ENCODE data around the gene SH3PXD2A. TPM values are rescaled to one million over a fixed set of nuclear protein-coding genes. Genes with fewer than 3 reads are reported as not detected.
A peak's percentile ranks its signal among the peaks of the same experiment; 100 is the strongest.

Gene SH3PXD2A
- total and polyA plus RNA-seq, 5 experiments from 2014 or later = 0.09 to 22.4 (median 0.50) TPM

DNA sequence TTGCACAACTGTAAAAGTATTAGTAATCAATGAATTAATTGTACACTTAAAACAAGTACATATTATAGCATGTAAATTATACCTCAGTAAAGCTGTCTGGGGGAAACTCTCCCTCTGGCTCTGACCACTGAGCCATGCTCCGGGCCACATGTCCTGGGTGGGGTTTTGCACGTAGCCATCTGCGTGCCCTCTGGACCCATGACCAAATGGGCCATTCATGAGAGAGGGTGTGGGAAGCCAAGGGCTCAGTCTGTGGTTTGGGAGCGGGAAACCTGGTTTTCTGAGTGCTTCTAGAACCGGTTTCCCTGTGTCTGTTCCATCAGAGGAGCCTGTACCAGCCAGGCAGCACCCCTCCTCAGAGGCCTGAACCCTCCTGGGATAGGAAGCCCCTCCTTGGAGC is 143.2 kb downstream of the SH3PXD2A start:
- H3K36me3 Mint-ChIP-seq = no peaks in the 10 kb centered on the region
- H3K4me3 Mint-ChIP-seq = no peak overlapping the region
- H3K27ac Mint-ChIP-seq = no peak overlapping the region
- H3K4me1 Mint-ChIP-seq = peaks cover 0 to 1% (median 0%) of the 10 kb centered on the region in 4 donors
- peaks cover 0 to 9% (median 0%) of the 10 kb centered on the region in 5 donors for H3K27me3 Mint-ChIP-seq
- ATAC-seq = no peak
- POLR2A ChIA-PET = no interaction called here
- H3K9me3 Mint-ChIP-seq = no peaks in the 10 kb centered on the region
- no peak for DNase-seq

DNA sequence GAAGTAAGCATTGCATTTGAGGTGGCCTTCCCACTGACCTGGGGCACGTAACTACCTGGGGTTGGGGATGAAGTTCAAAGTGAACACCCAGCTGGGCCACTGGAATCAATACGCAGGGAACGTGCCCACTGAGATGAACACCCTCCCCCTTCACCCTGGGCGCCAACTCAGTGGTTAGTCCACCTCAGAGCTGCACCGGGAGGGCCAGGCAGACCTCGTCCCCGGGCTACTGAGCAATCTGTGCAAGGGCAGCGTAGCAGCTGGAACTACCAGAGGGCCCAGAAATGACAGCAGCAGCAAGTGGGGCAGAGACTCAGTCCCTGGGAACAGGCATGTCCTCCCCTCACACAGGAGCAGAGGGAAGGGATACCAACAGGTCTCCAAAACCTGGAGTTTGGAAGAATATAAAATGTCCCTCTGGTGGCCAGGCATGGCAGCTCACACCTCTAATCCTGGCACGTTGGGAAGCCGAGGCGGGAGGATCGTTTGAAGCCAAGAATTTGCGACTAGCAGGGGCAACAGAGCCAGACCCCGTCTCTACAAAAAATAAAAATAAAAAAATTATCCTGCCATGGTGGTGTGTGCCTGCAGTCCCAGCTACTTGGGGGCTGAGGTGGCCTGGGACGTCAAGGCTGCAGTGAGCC is 143.9 kb downstream of the SH3PXD2A start:
- Mint-ChIP-seq H3K27ac (no peak overlapping the region), H3K4me3 (no peak overlapping the region), H3K36me3 (no peaks in the 10 kb centered on the region), H3K9me3 (no peaks in the 10 kb centered on the region), H3K27me3 (peaks cover 0 to 9% (median 0%) of the 10 kb centered on the region in 5 donors), H3K4me1 (no peaks in the 10 kb centered on the region)
- POLR2A ChIA-PET = interaction anchor here (0.7 kb wide), 1 partner anchor 173 kb away, joined by 4 read pairs; no protein-coding TSS in a partner anchor
- DNase-seq = no peak
- ATAC-seq = no peak

DNA sequence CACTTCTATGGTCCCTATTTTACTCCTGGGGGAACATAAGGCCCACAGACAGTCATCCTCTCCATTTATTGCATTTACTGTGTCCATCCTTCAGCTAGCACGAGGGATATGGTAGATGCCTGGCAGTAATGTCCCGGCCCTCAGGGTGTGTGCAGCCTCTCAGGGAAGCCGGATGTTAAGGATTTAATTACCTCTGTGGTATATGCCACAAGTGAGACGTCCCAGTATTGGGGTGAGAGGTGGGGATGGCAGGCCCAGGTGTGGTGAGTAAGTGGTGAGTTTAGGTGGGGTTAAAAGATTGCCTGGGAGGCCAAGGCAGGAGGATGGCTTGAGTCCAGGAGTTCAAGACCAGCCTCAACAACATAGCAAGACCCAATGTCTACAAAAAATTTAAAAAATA is 144.9 kb downstream of the SH3PXD2A start:
- H3K4me3 Mint-ChIP-seq = no peak overlapping the region
- ATAC-seq = no peak
- POLR2A ChIA-PET = no interaction called here
- H3K27ac Mint-ChIP-seq = no peak overlapping the region
- H3K4me1 Mint-ChIP-seq = no peaks in the 10 kb centered on the region
- DNase-seq = no peak
- peaks cover 0 to 9% (median 0%) of the 10 kb centered on the region in 5 donors for H3K27me3 Mint-ChIP-seq
- H3K9me3 Mint-ChIP-seq = no peaks in the 10 kb centered on the region
- H3K36me3 Mint-ChIP-seq = no peaks in the 10 kb centered on the region

DNA sequence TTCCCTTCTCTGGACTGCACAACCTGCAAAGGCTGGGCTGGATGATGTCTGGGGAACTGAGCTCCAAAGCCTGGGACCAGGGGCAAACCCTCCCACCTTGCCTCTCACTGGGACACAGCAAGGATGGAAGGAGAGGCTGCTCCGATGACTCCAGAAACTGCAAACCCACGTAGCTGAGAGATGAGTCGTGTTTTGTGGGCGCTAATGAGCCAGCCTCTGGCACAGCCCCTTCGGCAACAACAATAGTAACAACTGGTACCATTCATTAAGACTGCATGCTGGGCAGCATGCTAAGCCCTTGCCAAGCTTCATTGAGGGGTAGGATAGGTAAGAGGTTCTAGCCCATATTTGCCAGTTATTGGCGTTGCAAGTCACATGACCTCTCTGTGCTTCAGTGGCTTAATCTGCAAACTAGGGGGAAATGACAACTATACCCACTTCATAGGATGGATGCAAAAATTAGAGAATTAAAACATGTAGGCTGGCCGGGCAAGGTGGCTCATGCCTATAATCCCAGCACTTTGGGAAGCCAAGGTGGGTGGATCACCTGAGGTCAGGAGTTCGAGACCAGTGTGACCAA is 145.9 kb downstream of the SH3PXD2A start:
- ATAC-seq (no peak), DNase-seq (no peak)
- Mint-ChIP-seq H3K27ac (peak overlapping the region in 1 of 10 donors; percentile 32), H3K27me3 (peaks cover 0 to 9% (median 0%) of the 10 kb centered on the region in 5 donors), H3K4me3 (no peak overlapping the region), H3K9me3 (no peaks in the 10 kb centered on the region), H3K4me1 (no peaks in the 10 kb centered on the region), H3K36me3 (no peaks in the 10 kb centered on the region)
- POLR2A ChIA-PET = no interaction called here

DNA sequence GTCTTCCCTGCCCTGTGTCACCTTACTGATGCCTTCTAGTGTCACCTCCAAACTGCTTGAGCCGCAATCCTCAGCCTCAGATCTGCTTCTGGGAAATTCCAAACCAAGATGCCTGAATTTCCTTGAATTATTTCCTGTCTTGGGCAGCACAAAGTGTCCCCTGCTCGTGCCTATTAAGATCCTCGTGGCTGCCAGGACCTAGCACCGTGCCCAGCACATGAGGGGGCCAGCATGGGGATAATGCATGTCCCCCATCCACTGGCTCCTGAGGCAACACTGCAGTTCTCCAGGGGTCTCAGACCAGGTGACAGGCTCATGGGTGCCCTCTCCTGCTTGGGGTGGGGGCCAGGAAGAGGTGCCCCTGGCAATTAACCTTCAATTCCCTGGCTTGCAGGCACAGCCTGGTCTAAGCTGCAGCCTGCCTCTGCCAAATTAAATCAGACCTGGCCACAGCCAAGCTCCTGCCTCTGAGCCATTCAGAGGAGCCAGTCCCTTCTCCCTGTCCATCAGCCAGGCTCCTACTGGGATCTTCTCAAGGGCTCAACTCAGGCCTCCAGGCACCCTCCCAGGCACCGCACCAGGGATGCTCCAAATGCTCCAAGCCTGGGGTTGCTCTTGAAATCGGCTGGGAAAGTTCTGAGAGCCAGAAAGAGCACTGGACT is 146.6 kb downstream of the SH3PXD2A start:
- ATAC-seq (no peak), DNase-seq (no peak)
- no peak overlapping the region for H3K4me3 Mint-ChIP-seq
- no peaks in the 10 kb centered on the region for H3K4me1 Mint-ChIP-seq
- POLR2A ChIA-PET = no interaction called here
- peaks cover 0 to 9% (median 0%) of the 10 kb centered on the region in 5 donors for H3K27me3 Mint-ChIP-seq
- H3K27ac Mint-ChIP-seq = no peak overlapping the region
- H3K9me3 Mint-ChIP-seq = no peaks in the 10 kb centered on the region
- no peaks in the 10 kb centered on the region for H3K36me3 Mint-ChIP-seq

DNA sequence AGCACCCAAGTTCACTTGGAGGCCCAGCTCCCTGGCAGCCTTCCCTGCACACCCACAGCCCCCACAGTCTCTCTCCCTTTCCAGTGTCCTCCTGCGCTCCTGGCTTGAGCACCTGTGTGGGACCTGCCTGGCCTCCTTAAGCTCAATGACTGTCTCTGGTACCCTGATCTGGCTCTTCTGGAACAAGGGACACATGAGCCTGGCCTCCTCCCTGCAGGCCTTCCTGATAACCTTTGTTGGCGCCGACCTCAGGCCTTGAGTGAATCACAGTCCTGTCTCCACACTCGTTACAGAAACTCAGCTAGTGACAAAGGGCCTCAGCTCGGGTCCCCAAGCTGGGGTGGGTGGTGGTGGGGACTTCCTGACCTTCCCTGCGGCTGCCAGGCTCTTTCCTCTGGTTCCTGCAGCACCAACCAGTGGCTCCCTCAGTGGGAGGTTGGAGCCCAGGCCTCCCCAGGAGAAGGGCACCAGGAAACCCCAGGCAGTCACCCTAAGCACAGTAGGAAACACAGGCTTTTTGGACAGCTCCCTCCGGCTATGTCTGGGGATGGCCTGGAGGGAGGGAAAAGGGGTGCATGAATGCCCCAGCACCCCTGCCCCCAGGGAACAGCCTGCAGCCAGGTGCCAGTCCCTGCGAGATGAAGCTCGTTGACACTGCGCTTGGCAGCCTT is 147.3 kb downstream of the SH3PXD2A start:
- POLR2A ChIA-PET = no interaction called here
- peaks cover 0 to 9% (median 0%) of the 10 kb centered on the region in 5 donors for H3K27me3 Mint-ChIP-seq
- no peaks in the 10 kb centered on the region for H3K36me3 Mint-ChIP-seq
- ATAC-seq = no peak
- peak overlapping the region in 2 of 10 donors; percentile 67 to 77 for H3K27ac Mint-ChIP-seq
- no peak overlapping the region for H3K4me3 Mint-ChIP-seq
- DNase-seq = no peak
- no peaks in the 10 kb centered on the region for H3K4me1 Mint-ChIP-seq
- no peaks in the 10 kb centered on the region for H3K9me3 Mint-ChIP-seq

DNA sequence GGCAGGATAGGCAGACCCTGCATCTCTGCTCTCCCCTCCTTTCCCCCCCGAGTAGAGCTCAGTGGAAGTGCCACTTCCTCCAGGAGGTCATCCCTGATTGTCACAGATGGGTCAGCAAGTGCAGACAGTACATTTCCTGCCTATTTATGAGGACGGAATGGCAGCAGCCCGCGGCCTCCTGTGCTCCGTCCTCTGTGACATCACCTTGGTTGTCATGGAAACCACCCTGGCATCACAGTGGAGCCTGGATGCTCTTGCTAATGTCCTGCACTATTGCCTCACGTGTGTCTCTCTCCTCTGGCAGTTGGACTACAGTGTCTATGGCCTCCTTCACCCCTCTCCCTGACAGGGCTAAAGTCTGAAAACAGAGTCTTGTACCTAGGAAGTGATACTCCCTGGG is 148.6 kb downstream of the SH3PXD2A start:
- no peak overlapping the region for H3K27ac Mint-ChIP-seq

DNA sequence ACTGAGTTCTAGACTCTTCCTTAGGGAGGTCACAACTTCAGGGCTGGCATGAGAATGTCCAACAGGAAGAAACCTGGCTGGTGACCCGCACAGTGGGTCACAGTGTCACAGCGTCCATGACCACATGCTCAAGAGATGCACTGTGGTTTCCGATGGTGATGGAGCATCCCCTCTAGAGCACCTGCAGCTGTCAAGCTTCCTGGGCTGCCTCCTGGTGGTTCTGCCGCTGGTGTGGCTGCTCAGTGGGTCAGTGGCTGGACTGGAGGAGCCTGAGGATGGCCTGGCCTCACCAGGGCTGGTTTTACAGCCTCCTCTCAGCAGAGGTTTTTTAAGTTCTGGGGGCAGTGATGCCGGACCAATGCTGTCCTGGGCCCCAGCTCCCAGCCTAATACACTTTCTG is 149.3 kb downstream of the SH3PXD2A start:
- Mint-ChIP-seq H3K27ac (peak overlapping the region in 1 of 10 donors; percentile 11), H3K4me1 (no peaks in the 10 kb centered on the region), H3K36me3 (no peaks in the 10 kb centered on the region), H3K9me3 (no peaks in the 10 kb centered on the region), H3K4me3 (no peak overlapping the region), H3K27me3 (peaks cover 0 to 8% (median 0%) of the 10 kb centered on the region in 5 donors)
- POLR2A ChIA-PET = no interaction called here
- DNase-seq (no peak), ATAC-seq (no peak)

More for the DNA sequence above, 148.6 kb downstream of the SH3PXD2A start:
- DNase-seq (no peak), ATAC-seq (no peak)
- Mint-ChIP-seq H3K36me3 (no peaks in the 10 kb centered on the region), H3K9me3 (no peaks in the 10 kb centered on the region), H3K4me3 (no peak overlapping the region), H3K27me3 (peaks cover 0 to 8% (median 0%) of the 10 kb centered on the region in 5 donors), H3K4me1 (no peaks in the 10 kb centered on the region)
- POLR2A ChIA-PET = no interaction called here

DNA sequence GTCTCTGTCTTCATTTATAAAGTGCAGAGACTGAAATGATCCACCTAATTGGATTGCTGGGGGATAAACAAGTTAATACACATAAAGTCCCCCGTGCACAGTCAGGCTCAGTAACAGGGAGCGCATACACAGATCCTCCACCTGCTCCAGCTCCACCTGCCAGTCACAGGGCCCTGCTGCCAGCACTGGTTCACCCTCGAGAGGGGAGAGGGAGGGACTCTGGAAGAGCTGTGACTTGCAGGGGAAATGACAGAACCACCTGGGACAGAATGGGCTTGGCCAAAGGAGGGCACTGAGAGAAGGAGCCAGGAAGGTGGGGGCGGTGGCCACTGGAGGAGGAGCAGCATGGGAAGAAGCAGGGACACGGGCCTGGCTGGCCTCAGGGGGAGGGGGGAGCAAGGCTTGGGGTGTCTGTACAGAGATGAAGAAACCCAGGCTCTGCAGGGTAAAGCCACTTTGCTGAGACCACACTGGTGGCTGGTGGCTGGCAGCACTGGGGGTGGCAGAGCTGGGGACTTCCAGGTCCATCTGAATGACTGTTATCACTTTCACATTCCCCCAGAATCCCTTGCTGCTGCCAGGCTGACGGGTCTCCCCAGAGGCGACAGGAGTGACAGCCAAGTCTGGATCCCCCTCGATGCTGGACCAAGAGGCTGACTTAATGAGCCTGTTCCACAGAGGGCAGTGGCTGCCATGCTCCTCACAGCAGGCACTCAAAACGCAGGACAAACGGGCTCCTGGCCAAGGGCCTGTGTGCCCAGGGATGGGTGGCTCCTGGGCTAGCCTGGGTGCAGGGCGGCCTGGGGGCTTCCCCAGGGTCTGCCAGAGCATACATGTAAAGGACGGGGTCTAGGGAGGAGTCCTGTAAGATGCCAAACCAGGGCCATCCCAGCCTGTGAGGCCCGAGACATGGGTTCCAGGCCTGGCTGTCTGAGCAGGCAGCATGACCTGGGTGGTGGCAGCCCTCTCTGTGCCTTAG is 151.1 kb downstream of the SH3PXD2A start:
- H3K27me3 Mint-ChIP-seq = peaks cover 0 to 5% (median 0%) of the 10 kb centered on the region in 5 donors
- no peaks in the 10 kb centered on the region for H3K9me3 Mint-ChIP-seq
- H3K36me3 Mint-ChIP-seq = no peaks in the 10 kb centered on the region
- POLR2A ChIA-PET = no interaction called here
- ATAC-seq (peak in 1 of 2 donors; percentile 18), DNase-seq (no peak)
- no peak overlapping the region for H3K4me3 Mint-ChIP-seq
- no peak overlapping the region for H3K27ac Mint-ChIP-seq
- no peaks in the 10 kb centered on the region for H3K4me1 Mint-ChIP-seq

DNA sequence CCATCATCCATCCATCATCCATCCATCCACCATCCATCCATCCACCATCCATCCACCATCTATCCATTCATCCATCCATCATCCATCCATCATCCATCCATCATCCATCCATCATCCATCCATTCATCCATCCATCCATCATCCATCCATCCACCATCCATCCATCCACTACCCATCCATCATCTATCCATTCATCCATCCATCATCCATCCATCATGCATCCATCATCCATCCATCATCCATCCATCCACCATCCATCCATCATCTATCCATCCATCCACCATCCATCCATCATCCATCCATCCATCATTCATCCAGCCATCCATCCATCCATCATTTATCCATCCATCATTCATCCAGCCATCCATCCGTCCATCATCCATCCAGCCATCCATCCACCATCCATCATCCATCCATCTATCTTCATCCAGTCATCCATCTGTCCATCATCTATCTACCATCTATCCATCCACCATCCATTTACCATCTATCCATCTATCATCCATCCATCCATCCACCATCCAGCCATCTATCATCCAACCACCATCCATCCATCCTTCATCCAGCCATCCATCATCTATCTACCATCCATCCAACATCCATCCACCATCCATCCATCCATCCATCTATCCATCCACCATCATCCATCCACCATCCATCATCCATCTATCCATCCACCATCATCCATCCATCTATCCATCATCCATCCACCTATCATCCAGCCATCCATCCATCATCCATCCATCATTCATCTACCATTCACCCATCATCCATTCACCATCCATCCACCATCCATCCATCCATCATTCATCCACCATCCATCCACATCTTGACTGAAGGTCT is 153.8 kb downstream of the SH3PXD2A start:
- Mint-ChIP-seq H3K27ac (no peak overlapping the region), H3K4me1 (peaks cover 0 to 6% (median 1%) of the 10 kb centered on the region in 4 donors), H3K27me3 (peaks cover 0 to 18% (median 4%) of the 10 kb centered on the region in 5 donors), H3K9me3 (no peaks in the 10 kb centered on the region), H3K4me3 (no peak overlapping the region), H3K36me3 (no peaks in the 10 kb centered on the region)
- POLR2A ChIA-PET = no interaction called here
- DNase-seq (no peak), ATAC-seq (no peak)

DNA sequence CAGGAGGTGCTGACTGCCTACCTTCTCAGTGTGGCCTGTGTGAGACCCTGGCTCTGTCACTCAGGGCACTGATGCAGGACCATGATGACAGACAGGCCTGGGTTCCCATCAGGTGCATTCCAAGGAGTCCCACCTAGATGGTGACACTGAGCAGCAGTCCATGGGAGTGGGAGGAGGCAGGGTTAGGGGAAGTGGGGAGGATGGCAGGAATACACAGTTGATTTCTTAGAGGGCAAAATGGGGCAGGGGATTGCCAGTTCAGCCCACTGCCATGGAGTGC is 155.0 kb downstream of the SH3PXD2A start:
- Mint-ChIP-seq H3K36me3 (no peaks in the 10 kb centered on the region), H3K27ac (no peak overlapping the region), H3K27me3 (peaks cover 0 to 24% (median 4%) of the 10 kb centered on the region in 5 donors), H3K4me3 (no peak overlapping the region), H3K4me1 (peaks cover 2 to 14% (median 6%) of the 10 kb centered on the region in 4 donors), H3K9me3 (no peaks in the 10 kb centered on the region)
- ATAC-seq (no peak), DNase-seq (no peak)
- POLR2A ChIA-PET = no interaction called here

Data from naive thymus-derived CD8-positive, alpha-beta T cell (primary cell).